Liver (tissue), 3 donors: ENCODE results near the gene KIF18B.

Source experiments
- JUND ChIP-seq, 2 donors: IDR thresholded peaks; 2 replicates each; pipeline ENCODE4 v1.6.1; 2016; ENCODE audit warnings: antibody characterized with exemption in 2 of 2
- TAF1 ChIP-seq: conservative IDR thresholded peaks from 2 replicates; pipeline ENCODE4 v1.6.1; 2016; ENCODE audit warnings: antibody characterized with exemption, mild to moderate bottlenecking
- YY1 ChIP-seq: IDR thresholded peaks from 2 replicates; pipeline ENCODE4 v1.6.1; 2016; ENCODE audit warnings: antibody characterized with exemption, mild to moderate bottlenecking
- TF ChIP-seq, protein P1 (sequence below): fragments of 150-350 bp; IDR thresholded peaks from 2 replicates; pipeline ENCODE4 v1.5.1; 2017; ENCODE audit warnings: improper control_type of control experiment, low read depth, low read length; ENCODE audit not compliant: missing input control
- donor health status: healthy.
- donor health status: healthy.

DNA sequence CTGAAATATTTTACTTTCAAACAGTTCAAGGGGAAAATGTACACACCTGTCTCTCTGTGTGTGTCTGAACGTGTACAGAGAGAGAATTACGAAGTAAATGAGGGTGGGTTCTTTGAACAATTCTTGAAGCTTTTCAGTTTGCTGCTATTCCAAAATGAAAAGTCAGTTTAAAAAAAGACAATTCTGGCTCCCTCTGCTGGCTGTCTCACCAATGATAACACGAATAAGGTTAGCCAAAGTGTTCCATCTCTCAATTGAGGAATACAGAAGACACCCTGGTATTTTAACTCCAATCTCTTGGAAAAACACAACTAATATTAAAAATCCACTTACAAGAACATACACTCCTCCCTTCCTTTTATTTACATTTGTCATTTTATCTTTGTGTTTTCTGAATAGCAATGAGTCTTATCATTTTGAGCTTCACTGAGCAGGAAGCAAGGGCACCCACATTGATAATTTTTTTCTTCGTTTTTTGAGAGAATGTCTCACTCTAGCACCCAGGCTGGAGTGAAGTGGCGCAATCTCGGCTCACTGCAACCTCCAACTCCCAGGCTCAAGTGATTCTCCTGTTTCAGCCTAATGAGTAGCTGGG, 68.8 kb downstream of the KIF18B start:
- TF ChIP-seq YY1 (no peak), JUND (IDR thresholded peaks at IDR 0.05) (no peak), TAF1 (no peak)
- TF ChIP-seq, protein P1, sequence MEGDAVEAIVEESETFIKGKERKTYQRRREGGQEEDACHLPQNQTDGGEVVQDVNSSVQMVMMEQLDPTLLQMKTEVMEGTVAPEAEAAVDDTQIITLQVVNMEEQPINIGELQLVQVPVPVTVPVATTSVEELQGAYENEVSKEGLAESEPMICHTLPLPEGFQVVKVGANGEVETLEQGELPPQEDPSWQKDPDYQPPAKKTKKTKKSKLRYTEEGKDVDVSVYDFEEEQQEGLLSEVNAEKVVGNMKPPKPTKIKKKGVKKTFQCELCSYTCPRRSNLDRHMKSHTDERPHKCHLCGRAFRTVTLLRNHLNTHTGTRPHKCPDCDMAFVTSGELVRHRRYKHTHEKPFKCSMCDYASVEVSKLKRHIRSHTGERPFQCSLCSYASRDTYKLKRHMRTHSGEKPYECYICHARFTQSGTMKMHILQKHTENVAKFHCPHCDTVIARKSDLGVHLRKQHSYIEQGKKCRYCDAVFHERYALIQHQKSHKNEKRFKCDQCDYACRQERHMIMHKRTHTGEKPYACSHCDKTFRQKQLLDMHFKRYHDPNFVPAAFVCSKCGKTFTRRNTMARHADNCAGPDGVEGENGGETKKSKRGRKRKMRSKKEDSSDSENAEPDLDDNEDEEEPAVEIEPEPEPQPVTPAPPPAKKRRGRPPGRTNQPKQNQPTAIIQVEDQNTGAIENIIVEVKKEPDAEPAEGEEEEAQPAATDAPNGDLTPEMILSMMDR = peak; percentile 44
